GM19395 (cell line): ENCODE data around the gene ADA.

Source experiments
- ATAC-seq: cut with Tn5 transposase; IDR thresholded peaks from one replicate; pipeline ENCODE4 v1.9.1; 2021; ENCODE audit warnings: mild to moderate bottlenecking, moderate library complexity; ENCODE audit not compliant: unreplicated experiment

The ADA gene

GRCh38 chr20:44625361-44625760 lies 26.1 kb downstream of the ADA start:
- no peak for ATAC-seq

GRCh38 chr20:44624743-44625271 lies 26.7 kb downstream of the ADA start:
- ATAC-seq = no peak

GRCh38 chr20:44624152-44624551 lies 27.3 kb downstream of the ADA start:
- ATAC-seq = no peak

- no peak for ATAC-seq
Observed at GRCh38 chr20:44622501-44623270, 28.8 kb downstream of the ADA start.

- ATAC-seq = no peak
Observed at GRCh38 chr20:44621939-44622338, 29.6 kb downstream of the ADA start.

- no peak for ATAC-seq
Observed at GRCh38 chr20:44621325-44621724, 30.2 kb downstream of the ADA start.

GRCh38 chr20:44620030-44620429 lies 31.5 kb downstream of the ADA start:
- ATAC-seq = no peak

- ATAC-seq = no peak
Observed at GRCh38 chr20:44619294-44619693, 32.2 kb downstream of the ADA start.

GRCh38 chr20:44618318-44618731 lies 33.2 kb downstream of the ADA start:
- ATAC-seq = no peak

GRCh38 chr20:44616604-44616964 lies 34.9 kb downstream of the ADA start:
- no peak for ATAC-seq

- ATAC-seq = no peak
Observed at GRCh38 chr20:44615876-44616603, 35.5 kb downstream of the ADA start.

- no peak for ATAC-seq
Observed at GRCh38 chr20:44615169-44615791, 36.2 kb downstream of the ADA start.

GRCh38 chr20:44614525-44614924 lies 37.0 kb downstream of the ADA start:
- ATAC-seq = no peak

- ATAC-seq = no peak
Observed at GRCh38 chr20:44613575-44613974, 37.9 kb downstream of the ADA start.

- ATAC-seq = peak; percentile 34
Observed at GRCh38 chr20:44610313-44610962, 41.1 kb downstream of the ADA start.

- peak; percentile 85 for ATAC-seq
Observed at GRCh38 chr20:44609516-44610312, 41.8 kb downstream of the ADA start.

GRCh38 chr20:44609006-44609515 lies 42.4 kb downstream of the ADA start:
- ATAC-seq = no peak

- no peak for ATAC-seq
Observed at GRCh38 chr20:44606725-44607441, 44.6 kb downstream of the ADA start.

GRCh38 chr20:44603327-44603726 lies 48.2 kb downstream of the ADA start:
- no peak for ATAC-seq

GRCh38 chr20:44601801-44602204 lies 49.7 kb downstream of the ADA start:
- ATAC-seq = no peak
